KBM-7 (cell line): Measurements from ENCODE around the gene OR8B2.
"Not testable (repeated sequence)": the region's sequence is repeated elsewhere in the genome, so short reads cannot be mapped to it uniquely, and the experiment has no call there.

ENCODE experiments used
- DNase-seq: peaks from one replicate; pipeline ENCODE4 v3.0.0-alpha.2; 2015
- in situ Hi-C: fragments of 300-500 bp; cut with MboI; formaldehyde crosslinking; loops from 2 replicates; pipeline ENCODE4 v1.14.3; 2020; ENCODE audit warnings: low sequenced_read_pairs, low pct_unique_long_range_greater_than_20kb, mixed read lengths

OR8B2 gene, protein sequence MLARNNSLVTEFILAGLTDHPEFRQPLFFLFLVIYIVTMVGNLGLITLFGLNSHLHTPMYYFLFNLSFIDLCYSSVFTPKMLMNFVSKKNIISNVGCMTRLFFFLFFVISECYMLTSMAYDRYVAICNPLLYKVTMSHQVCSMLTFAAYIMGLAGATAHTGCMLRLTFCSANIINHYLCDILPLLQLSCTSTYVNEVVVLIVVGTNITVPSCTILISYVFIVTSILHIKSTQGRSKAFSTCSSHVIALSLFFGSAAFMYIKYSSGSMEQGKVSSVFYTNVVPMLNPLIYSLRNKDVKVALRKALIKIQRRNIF

DNA sequence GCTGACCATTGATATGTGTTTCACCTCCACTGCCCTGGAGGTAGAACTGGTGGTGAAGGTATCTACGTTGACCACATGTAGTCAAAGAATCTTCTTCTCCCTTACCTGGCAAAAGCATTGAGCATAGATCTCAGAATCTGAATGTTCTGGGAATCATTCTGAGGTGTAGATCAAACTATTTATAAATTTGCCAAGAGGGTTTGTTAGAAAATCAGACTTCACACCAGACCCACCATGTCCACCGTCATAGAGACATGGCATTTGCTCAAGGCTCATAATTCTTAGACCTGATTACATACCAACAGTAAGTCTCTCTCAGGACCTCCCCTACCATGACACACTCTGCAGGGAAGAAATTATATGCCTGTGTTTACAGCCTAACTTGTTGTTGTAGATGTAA is at the start of gene OR8B2:
Gene OR8B2 (minus strand): TSS at position 101 of the 400 bp plus-strand sequence. CDS start 1,156 bp downstream, outside the sequence.
- DNase-seq: no peak
- in situ Hi-C loops: no loop called here

DNA sequence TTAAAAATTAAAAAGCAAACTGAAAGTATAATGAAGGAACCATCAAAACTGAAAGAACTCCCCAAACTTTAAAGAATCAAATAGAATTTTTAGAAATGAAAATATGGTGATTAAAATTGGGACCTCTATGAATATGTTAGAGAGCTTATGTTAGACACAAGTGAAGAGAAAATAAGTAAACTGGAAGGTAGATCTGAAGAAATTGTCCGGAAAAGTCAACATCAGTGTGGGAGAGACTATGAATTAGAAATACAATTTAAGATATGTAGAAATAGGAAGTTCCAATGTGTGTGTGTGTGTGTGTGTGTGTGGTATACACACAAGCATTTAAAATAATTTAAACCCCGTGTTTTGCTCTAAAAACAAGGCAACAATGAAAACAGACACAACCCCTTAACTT is 45.3 kb upstream of the OR8B2 start:
- in situ Hi-C loops: no loop called here
- DNase-seq: no peak

DNA sequence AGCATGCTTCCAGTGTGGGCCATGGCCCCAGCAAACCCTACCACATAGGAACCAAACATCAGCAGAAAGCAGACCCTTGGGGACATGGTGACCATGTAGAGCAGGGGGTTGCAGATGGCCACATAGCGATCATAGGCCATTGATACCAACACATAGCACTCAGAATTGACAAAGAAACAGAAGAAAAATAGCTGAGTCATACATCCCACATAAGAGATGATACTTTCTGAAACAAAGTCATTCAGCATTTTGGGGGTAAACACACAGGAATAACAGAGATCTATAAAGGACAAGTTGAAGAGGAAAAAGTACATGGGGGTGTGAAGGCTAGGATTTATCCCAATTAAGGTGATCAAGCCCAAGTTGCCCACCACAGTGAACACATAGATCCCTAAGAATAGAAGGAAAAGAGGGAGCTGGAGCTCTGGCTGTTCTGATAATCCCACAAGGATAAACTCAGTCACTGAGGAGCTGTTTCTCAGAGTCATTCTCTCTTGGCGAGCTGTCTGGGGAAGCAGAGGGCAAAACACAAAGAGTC is 40.2 kb upstream of the OR8B2 start, which contains the start of gene OR8B4:
Gene OR8B4 (minus strand): TSS at position 488 of the 538 bp plus-strand sequence. CDS start 0 bp downstream, at position 488.
- in situ Hi-C loops: no loop called here
- no peak for DNase-seq

DNA sequence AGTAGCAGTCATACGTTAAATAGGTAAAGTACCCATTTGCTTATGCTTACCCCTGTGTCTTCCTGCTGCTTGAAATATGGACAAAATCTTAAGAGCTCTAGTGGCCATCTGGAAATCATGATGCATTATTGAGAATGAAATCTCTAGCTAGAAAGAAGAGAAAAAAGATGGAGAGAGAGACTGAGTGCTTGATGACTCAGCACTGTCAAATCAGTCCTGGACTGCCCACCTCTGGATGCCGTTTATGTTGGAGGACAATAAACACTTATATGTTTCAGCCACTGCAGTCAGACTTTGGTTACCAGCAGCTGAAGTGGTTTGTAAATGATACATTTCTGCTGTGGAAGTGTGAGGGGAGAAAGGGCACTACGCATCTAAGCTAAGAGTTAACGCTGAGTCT is 36.7 kb upstream of the OR8B2 start:
- no peak for DNase-seq
- in situ Hi-C loops: no loop called here

DNA sequence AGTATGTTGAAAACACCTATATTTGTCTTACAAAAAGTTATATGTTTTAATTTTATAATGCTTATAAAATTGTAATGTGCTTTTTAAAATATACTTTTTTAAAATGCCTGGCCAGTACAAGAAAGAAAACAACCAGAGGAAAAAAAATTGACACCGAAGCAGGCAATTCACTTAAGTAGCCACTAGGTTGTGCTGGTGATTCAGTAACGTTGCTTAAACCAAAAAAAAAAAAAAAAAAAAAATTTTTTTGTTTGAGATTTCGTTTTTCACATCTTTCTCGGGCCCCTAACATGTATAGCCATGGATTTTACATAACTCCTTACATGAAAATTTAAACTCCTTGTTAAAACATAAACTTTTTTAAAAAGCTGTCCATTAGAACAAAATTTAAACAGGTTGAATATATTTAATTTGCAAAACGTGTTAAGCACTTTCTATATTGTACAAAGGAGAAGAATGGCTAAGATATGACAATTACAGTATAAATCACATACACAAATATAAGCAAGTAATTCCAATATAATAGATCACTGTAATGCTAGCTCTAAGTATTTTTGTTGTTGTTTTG is 31.1 kb upstream of the OR8B2 start:
- in situ Hi-C loops: no loop called here
- peak; percentile 26 for DNase-seq

DNA sequence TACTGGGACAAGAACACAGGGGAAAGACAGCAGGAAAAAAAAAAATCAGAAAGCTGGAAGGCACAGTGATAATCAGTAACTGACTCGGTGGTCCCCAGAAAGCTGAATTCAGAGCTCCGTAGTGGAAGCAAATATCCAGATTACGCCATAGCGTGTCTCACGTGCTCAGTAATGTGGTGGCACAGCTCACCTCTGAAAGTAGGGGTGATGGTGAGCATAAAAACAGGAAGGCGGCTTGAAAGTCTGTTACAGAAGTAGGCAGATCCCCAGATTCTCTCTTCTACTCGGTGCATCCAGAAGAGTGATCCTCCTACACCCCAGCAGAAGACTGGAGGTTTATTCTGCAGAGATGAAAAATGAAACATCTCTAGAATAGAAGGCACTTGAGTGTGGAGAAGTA is 25.6 kb upstream of the OR8B2 start:
- DNase-seq: no peak
- in situ Hi-C loops: no loop called here

DNA sequence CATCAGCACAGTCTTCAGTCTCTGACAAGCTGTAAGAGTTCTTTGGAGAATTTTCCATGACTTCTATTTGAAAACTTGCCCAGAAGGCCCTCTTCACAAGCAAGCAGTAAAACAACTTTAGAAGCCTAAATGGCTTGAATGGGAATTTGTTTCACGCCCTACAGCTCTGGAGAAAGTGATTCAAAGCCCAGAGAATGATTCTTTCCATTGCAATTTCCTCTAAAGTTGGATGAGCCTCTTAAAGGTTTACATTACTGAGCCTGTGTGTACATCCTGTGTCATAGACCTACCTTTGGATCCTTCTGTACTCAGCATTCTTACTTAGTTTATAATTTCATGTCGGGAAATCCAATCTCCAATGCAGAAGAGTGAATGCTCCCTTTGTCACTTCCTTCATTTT is 21.3 kb upstream of the OR8B2 start:
- in situ Hi-C loops: no loop called here

DNA sequence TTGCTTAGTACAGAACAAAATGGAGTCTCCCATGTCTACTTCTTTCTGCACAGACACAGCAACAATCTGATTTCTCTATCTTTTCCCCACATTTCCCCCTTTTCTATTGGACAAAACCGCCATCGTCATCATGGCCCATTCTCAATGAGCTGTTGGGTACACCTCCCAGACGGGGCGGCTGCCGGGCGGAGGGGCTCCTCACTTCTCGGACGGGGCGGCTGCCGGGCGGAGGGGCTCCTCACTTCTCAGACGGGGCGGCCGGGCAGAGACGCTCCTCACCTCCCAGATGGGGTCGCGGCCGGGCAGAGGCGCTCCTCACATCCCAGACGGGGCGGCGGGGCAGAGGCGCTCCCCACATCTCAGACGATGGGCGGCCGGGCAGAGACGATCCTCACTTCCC is 18.9 kb upstream of the OR8B2 start:
- DNase-seq, in situ Hi-C loops: not testable (repeated sequence)

More for the DNA sequence above, 21.3 kb upstream of the OR8B2 start:
- DNase-seq: no peak

DNA sequence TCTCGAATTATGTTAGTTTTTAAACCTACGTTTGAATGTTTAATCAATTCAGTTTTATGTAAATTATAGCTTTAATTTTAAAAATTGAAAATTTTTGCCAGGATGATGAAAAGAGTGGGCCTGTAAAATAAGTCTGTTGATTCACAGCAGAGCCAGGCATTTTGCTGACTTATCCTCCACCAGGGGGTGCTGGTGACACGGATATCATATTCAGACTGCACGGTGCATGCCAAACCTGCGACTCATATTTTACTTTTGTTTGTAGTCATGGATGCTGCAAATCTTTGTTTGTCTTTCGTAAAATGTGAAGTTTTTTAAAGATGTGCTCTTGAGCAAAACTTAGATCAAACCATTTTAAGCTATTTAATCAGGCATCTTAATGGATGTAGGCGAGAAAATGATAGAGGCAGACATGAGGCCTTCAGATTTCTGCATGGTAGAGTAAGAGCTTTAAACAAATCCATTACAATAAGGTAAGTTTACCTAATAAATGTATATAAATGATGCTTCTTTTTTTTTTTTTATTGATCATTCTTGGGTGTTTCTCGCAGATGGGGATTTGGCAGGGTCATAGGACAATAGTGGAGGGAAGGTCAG is 18.1 kb upstream of the OR8B2 start:
- peak; percentile 52 for DNase-seq
- in situ Hi-C loops: no loop called here

DNA sequence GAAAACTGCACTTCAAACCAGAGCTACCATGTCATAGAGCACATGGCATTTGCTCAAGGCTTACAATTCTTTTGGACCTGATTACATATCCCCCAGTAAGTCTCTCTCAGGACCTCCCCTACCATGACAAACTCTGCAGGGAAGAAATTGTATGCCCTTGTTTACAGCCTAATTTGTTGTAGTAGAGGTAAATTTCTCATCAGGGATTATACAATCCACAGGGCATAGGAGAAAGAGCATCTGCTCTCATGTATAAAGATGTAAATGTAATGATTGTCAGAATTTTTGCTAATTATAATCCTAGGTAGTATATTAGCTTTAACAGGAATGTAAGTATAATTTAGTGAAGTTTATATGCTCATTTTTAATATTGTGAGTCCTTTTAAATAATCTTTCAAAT is 14.6 kb upstream of the OR8B2 start, which contains the start of gene OR8B3:
Gene OR8B3 (minus strand): TSS at position 101 of the 400 bp plus-strand sequence. CDS start 1,673 bp downstream, outside the sequence.
- no peak for DNase-seq
- in situ Hi-C loops: no loop called here

DNA sequence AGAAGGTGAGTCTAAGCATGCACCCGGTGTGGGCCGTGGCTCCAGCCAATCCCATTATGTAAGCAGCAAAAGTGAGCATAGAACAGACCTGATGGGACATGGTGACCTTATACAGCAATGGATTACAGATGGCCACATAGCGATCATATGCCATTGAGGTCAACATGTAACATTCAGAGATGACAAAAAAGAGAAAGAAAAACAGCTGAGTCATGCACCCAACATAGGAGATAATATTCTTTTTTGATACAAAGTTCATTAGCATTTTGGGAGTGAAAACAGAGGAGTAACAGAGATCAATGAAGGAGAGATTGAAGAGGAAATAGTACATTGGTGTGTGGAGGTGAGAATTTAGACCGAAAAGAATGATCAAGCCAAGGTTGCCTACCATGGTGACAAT is 12.5 kb upstream of the OR8B2 start:
- in situ Hi-C loops, DNase-seq: not testable (repeated sequence)

DNA sequence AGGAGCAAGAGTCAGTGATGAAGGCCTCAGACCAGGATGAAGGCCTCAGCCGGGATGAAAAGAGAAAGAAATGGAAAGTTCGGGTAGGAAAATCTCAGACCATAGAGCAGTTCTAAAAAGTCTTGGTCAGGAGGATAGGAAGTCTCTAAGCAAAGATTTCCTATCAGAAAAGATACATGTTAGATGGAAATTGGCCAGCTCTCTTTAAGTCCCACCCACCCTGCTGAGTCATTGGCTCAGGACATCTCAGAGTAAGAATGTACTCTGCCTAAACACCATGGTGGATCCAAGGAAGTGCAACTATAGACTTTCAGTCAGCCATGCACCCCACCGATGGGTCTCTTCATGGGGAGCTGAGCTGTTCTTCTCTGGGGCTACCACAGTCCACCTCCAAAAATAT is 10.1 kb upstream of the OR8B2 start:
- in situ Hi-C loops: no loop called here
- no peak for DNase-seq

DNA sequence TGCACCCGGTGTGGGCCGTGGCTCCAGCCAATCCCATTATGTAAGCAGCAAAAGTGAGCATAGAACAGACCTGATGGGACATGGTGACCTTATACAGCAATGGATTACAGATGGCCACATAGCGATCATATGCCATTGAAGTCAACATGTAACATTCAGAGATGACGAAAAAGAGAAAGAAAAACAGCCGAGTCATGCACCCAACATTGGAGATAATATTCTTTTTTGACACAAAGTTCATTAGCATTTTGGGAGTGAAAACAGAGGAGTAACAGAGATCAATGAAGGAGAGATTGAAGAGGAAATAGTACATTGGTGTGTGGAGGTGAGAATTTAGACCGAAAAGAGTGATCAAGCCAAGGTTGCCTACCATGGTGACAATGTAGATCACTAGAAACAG is 1.4 kb downstream of the OR8B2 start:
- in situ Hi-C loops, DNase-seq: not testable (repeated sequence)

DNA sequence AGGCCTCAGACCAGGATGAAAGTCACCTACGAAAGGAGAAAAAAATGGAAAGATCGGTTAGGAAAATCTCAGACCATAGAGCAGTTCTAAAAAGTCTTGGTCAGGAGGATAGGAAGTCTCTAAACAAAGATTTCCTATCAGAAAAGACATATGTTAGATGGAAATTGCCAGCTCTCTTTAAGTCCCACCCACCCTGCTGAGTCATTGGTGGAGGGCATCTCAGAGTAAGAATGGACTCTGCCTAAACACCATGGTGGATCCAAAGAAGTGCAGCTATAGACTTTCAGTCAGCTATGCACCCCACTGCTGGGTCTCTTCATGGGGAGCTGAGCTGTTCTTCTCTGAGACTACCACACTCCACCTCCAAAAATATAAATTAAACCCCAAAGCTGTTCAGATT is 3.7 kb downstream of the OR8B2 start:
- in situ Hi-C loops: no loop called here
- DNase-seq: no peak

DNA sequence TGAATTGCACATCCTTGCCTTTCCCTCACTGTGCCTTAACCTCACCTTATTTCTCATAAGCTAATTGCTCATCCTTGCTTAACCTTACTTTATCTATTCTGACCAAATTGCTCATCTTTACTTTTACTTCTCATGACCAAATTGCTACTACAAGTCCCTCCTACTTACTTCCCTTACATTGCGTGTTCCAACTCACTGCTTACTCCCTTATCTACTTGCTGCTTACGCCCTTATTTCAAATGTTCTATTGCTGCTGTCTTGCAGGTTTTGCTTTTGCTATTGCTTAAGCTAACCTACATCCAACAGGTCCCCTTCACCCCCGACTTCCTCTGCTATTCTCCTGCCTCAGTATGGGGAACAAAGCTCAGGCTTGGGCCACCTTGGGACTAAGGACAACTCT is 8.0 kb downstream of the OR8B2 start:
- in situ Hi-C loops: no loop called here

DNA sequence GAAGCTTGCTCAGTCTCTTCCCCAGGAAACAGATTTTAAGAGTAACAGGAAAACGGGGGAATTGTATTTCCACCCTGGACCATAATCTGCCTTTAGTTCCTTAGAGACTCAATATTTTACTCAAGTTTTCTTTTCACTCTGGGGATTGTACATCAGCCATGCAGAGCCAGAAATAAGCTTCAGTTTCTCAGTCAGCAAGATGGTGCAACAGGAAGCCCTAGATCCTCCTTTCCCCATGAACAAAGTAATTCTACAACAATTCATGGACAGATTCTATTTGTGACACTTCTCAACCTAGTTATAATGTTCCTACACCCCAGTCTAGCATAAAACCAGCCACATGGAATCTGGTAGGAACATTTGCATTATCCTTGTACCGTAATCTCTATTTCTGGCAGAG is 24.7 kb downstream of the OR8B2 start:
- DNase-seq: no peak
- in situ Hi-C loops: no loop called here

More for the DNA sequence above, 8.0 kb downstream of the OR8B2 start:
- no peak for DNase-seq

DNA sequence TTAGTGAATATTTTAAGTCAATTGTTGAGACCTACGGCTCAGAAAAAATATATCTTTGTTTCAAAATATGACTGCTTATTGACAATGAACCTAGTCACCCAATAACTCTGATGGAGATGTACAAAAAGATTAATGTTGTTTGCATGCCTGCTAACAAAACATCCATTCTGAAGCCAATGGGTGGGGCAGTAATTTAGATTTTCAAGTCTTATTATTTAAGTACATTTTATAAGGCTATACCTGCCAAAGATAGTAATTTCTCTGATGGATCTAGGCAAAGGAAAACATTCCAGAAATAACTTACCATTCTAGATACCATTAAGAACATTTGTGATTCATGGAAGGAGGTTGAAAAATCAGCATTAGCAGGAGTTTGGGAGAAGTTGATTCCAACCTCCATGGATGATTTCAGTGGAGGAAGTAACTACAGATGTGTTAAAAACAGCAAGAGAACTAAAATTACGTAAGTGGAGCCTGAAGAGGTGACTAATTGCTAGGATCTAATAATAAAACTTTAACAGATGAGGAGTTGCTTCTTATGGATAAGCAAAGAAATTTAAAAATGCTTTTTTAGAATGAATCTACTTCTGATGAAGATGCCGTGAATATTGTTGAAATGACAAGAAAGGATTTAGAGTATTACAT is 37.9 kb downstream of the OR8B2 start:
- no peak for DNase-seq
- in situ Hi-C loops: no loop called here

DNA sequence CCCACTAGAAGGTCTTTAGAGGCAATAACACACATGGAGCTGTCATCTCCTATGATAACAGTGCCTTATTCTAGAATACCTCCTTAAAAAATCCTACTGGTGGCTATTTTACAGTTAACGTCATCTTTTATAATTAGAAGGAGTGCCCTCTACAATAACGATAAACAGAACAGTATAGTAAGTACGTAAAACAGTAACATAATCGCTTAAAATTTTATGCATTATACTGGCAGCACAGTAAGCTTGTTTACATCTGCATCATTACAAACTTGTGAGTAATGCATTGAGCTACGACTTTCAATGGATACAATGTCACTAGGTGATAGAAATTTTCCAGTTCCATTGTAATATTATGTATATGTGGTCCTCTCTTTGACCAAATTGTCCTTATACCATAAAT is 40.0 kb downstream of the OR8B2 start:
- in situ Hi-C loops: no loop called here
- no peak for DNase-seq

DNA sequence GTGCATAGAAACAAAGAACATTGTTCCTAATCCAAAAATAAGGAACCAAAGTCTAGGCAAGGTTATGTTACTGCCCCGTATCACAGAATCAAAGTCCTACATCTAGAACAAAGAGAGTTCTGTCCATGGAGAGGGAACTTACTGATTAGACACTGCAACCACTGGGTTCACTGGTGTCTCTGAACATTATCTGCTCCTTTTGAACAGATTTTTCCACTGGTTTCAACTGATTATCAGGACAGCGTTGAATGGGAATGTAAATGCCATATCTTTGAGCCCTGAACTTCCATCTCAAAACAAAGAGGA is 44.2 kb downstream of the OR8B2 start:
- no peak for DNase-seq
- in situ Hi-C loops: no loop called here
